ENCODE data around the gene NLRP8.

DNA sequence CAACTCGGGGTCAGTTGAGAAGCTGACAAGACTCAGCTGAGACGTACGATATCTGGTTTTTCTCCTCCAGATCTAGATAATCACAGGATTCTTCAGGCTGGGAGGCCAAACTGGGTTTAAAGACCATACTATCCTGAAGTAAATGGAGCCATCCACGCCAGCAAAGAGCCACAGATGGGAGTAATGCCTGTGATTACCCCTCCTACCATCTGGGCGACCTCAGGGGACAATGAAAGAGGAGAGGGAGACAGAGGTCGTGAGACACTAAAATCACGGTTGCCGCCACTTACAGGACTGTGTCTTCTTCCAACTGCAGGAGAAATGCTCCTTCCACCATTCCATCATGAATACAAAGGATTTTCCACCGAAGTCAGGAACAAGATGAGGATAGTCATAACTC is 12.4 kb upstream of the NLRP8 start:
- TF ChIP-seq, protein P1, sequence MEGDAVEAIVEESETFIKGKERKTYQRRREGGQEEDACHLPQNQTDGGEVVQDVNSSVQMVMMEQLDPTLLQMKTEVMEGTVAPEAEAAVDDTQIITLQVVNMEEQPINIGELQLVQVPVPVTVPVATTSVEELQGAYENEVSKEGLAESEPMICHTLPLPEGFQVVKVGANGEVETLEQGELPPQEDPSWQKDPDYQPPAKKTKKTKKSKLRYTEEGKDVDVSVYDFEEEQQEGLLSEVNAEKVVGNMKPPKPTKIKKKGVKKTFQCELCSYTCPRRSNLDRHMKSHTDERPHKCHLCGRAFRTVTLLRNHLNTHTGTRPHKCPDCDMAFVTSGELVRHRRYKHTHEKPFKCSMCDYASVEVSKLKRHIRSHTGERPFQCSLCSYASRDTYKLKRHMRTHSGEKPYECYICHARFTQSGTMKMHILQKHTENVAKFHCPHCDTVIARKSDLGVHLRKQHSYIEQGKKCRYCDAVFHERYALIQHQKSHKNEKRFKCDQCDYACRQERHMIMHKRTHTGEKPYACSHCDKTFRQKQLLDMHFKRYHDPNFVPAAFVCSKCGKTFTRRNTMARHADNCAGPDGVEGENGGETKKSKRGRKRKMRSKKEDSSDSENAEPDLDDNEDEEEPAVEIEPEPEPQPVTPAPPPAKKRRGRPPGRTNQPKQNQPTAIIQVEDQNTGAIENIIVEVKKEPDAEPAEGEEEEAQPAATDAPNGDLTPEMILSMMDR (IDR thresholded peaks at IDR 0.05), result no peak
- TF ChIP-seq POLR2AphosphoS5 (IDR thresholded peaks at IDR 0.05) (no peak), POLR2A (IDR thresholded peaks at IDR 0.05) (no peak), EP300 (IDR thresholded peaks at IDR 0.05) (no peak)
